Gastrocnemius medialis (tissue), 4 donors: Measurements from ENCODE around the gene ZC3H18. TPM values are rescaled to one million over a fixed set of nuclear protein-coding genes. Genes with fewer than 3 reads are reported as not detected.

ENCODE experiments used
- ATAC-seq, 2 donors: fragments of 150-250 bp; one replicate each; pipeline ENCODE4 v1.9.1; 2016
- DNase-seq, 2 donors: peaks; one replicate each; pipeline ENCODE4 v3.0.0-alpha.2; 2019
- H3K27ac ChIP-seq, 4 donors: fragments of 200-600 bp; sonication (generic); 1 replicate in 1 of 4; 2 replicates in 3 of 4; pipeline ENCODE4 v1.5.1; 2016 to 2018; ENCODE audit warnings: mild to moderate bottlenecking in 2 of 4, moderate library complexity in 1 of 4
- H3K27me3 ChIP-seq, 3 donors: fragments of 200-600 bp; sonication (generic) in 2 of 3; 1 replicate in 1 of 3; 2 replicates in 2 of 3; pipeline versions ENCODE4 v1.5.1 to v1.6.0; 2016 to 2019; ENCODE audit warnings: mild to moderate bottlenecking in 1 of 3, moderate library complexity in 1 of 3
- H3K36me3 ChIP-seq, 2 donors: fragments of 200-600 bp; sonication (generic) in 1 of 2; one replicate each; pipeline ENCODE4 v1.5.1; 2017 to 2018
- H3K4me1 ChIP-seq, 2 donors: fragments of 200-600 bp; sonication (generic) in 1 of 2; one replicate each; pipeline ENCODE4 v1.5.1; 2016 to 2017; ENCODE audit warnings: mild to moderate bottlenecking in 2 of 2
- H3K4me3 ChIP-seq, 4 donors: fragments of 200-600 bp; sonication (generic) in 3 of 4; 1 replicate in 1 of 4; 2 replicates in 3 of 4; pipeline ENCODE4 v1.5.1; 2016 to 2019; ENCODE audit warnings: mild to moderate bottlenecking in 2 of 4
- H3K9me3 ChIP-seq, 3 donors: fragments of 200-600 bp; sonication (generic) in 2 of 3; 1 replicate in 1 of 3; 2 replicates in 2 of 3; pipeline ENCODE4 v1.5.1; 2016 to 2019
- CTCF ChIP-seq, 5 experiments: fragments of 450-650 bp in 3 of 5; fragments of 200-600 bp in 2 of 5; sonication (generic) in 2 of 5; IDR thresholded peaks in 4 of 5; conservative IDR thresholded peaks in 1 of 5; 1 replicate in 4 of 5; 2 replicates in 1 of 5; pipeline ENCODE4 v1.5.1; 2016 to 2019; ENCODE audit warnings: antibody characterized with exemption in 5 of 5, mild to moderate bottlenecking in 3 of 5, moderate library complexity in 3 of 5
- POLR2A ChIP-seq, 2 donors: fragments of 450-650 bp; IDR thresholded peaks; one replicate each; pipeline ENCODE4 v1.6.1; 2017; ENCODE audit warnings: antibody characterized with exemption in 2 of 2, mild to moderate bottlenecking in 2 of 2, moderate library complexity in 2 of 2
- in situ Hi-C, 4 donors: fragments of 200-750 bp; cut with MboI; loops; one replicate each; pipeline versions ENCODE4 v1.15.0 to v1.8.0; 2017; ENCODE audit warnings: low sequenced_read_pairs in 4 of 4
- intact Hi-C: fragments of 100-400 bp; cut with DNase I; formaldehyde crosslinking; loops from one replicate; pipeline ENCODE4 v1.15.1; 2023; ENCODE audit warnings: low total_unique reads
- total RNA-seq, 4 donors: library from RNA; depleted of rRNA; stranded (reverse); fragments of >200 nt; gene quantifications; one replicate each; pipeline versions ENCODE4 v1.1.0 to v1.2.3, GENCODE V29; 2016

ZC3H18 gene
- total RNA-seq, 4 donors from 2014 or later: 10.9 to 20.5 (median 18.4) TPM

- in situ Hi-C loops: no loop called here
- TF ChIP-seq CTCF (IDR thresholded peaks at IDR 0.05 in 4 of 5, conservative IDR thresholded peaks at IDR 0.05 in 1 of 5) (no peak), POLR2A (IDR thresholded peaks at IDR 0.05) (no peak)
- no peaks in the 10 kb centered on the region for H3K27me3 ChIP-seq
- intact Hi-C loops: no loop called here
- H3K36me3 ChIP-seq: peaks cover 0 to 18% of the 10 kb centered on the region in 2 donors
- ATAC-seq (peak in 1 of 2 donors; percentile 25), DNase-seq (no peak)
- peak overlapping the region; percentile 50 to 64 (median 61) for H3K4me3 ChIP-seq
- peak overlapping the region; percentile 38 to 64 (median 58) for H3K27ac ChIP-seq
- no peaks in the 10 kb centered on the region for H3K9me3 ChIP-seq
- peaks cover 8 to 9% of the 10 kb centered on the region in 2 donors for H3K4me1 ChIP-seq
Observed at GRCh38 chr16:88649924-88650748, 79.9 kb downstream of the ZC3H18 start.

- H3K9me3 ChIP-seq: no peaks in the 10 kb centered on the region
- in situ Hi-C loops (no loop called here), intact Hi-C loops (no loop called here)
- peaks cover 8 to 9% of the 10 kb centered on the region in 2 donors for H3K4me1 ChIP-seq
- DNase-seq: peak; percentile 37 to 46
- TF ChIP-seq CTCF (IDR thresholded peaks at IDR 0.05 in 4 of 5, conservative IDR thresholded peaks at IDR 0.05 in 1 of 5) (no peak), POLR2A (IDR thresholded peaks at IDR 0.05) (no peak)
- H3K36me3 ChIP-seq: peaks cover 0 to 25% of the 10 kb centered on the region in 2 donors
- no peaks in the 10 kb centered on the region for H3K27me3 ChIP-seq
- H3K4me3 ChIP-seq: peak within 1 kb of the TSS; percentile 50 to 64 (median 61)
- peak; percentile 43 to 45 for ATAC-seq
- H3K27ac ChIP-seq: peak within 1 kb of the TSS; percentile 38 to 64 (median 58)
Observed at GRCh38 chr16:88650749-88651275, 80.6 kb downstream of the ZC3H18 start, which contains the start of gene CYBA. CYBA (minus strand) TSS chr16:88651053; CDS start chr16:88651013, 40 bp downstream.

- peaks cover 0 to 29% of the 10 kb centered on the region in 2 donors for H3K36me3 ChIP-seq
- ATAC-seq (peak; percentile 32 to 59), DNase-seq (peak in 1 of 2 donors; percentile 45)
- H3K4me1 ChIP-seq: peaks cover 8 to 9% of the 10 kb centered on the region in 2 donors
- no peaks in the 10 kb centered on the region for H3K27me3 ChIP-seq
- intact Hi-C loops: no loop called here
- in situ Hi-C loops: no loop called here
- TF ChIP-seq POLR2A (IDR thresholded peaks at IDR 0.05) (no peak), CTCF (IDR thresholded peaks at IDR 0.05 in 4 of 5, conservative IDR thresholded peaks at IDR 0.05 in 1 of 5) (no peak)
- peak overlapping the region; percentile 7 to 64 (median 56) for H3K27ac ChIP-seq
- H3K4me3 ChIP-seq: peak overlapping the region; percentile 50 to 64 (median 61)
- no peaks in the 10 kb centered on the region for H3K9me3 ChIP-seq
Observed at GRCh38 chr16:88651276-88651988, 81.2 kb downstream of the ZC3H18 start.

- peaks cover 8 to 9% of the 10 kb centered on the region in 2 donors for H3K4me1 ChIP-seq
- DNase-seq (no peak), ATAC-seq (no peak)
- no peak for TF ChIP-seq POLR2A (IDR thresholded peaks at IDR 0.05)
- TF ChIP-seq CTCF (IDR thresholded peaks at IDR 0.05 in 4 of 5, conservative IDR thresholded peaks at IDR 0.05 in 1 of 5): no peak
- no peaks in the 10 kb centered on the region for H3K27me3 ChIP-seq
- peak overlapping the region in 2 of 4 donors; percentile 43 to 59 for H3K27ac ChIP-seq
- in situ Hi-C loops (no loop called here), intact Hi-C loops (no loop called here)
- no peak overlapping the region for H3K4me3 ChIP-seq
- H3K9me3 ChIP-seq: no peaks in the 10 kb centered on the region
- peaks cover 0 to 29% of the 10 kb centered on the region in 2 donors for H3K36me3 ChIP-seq
Observed at GRCh38 chr16:88651989-88652761, 82.0 kb downstream of the ZC3H18 start.
